Fibroblast of lung (primary cell): Measurements from ENCODE around the gene CD300H.

Experiments used
- CTCF ChIP-seq, 2 donors: IDR thresholded peaks in 1 of 2; conservative IDR thresholded peaks in 1 of 2; 1 replicate in 1 of 2; 2 replicates in 1 of 2; pipeline ENCODE4 v1.5.1; 2011 to 2012; ENCODE audit warnings: low read length in 2 of 2, control low read depth in 1 of 2, inconsistent platforms in 1 of 2, low read depth in 1 of 2, mild to moderate bottlenecking in 1 of 2
- EZH2 ChIP-seq: IDR thresholded peaks from 2 replicates; pipeline ENCODE4 v1.5.1; 2012; ENCODE audit warnings: low read length, control low read depth, mild to moderate bottlenecking; ENCODE audit errors: missing control alignments

- TF ChIP-seq CTCF (conservative IDR thresholded peaks at IDR 0.05 in 1 of 2, IDR thresholded peaks at IDR 0.05 in 1 of 2; ENCODE audit: low read depth in 1 of 2, low read length in 2 of 2) (no peak), EZH2 (no peak)
Observed at GRCh38 chr17:74574489-74575142, 7.3 kb upstream of the CD300H start.
